GM12872 (cell line): ENCODE data around the gene TSGA10.
A peak's percentile ranks its signal among the peaks of the same experiment; 100 is the strongest.

Experiments used
- CTCF ChIP-seq: IDR thresholded peaks from 3 replicates; pipeline ENCODE4 v1.5.1; 2011; ENCODE audit warnings: low read depth, mild to moderate bottlenecking, low read length, moderate library complexity; ENCODE audit not compliant: insufficient read depth

Gene TSGA10

GRCh38 chr2:99154643-99155536 lies at the start of gene TSGA10, which contains the start of gene LIPT1:
Gene TSGA10 (minus strand): TSS chr2:99154942. CDS start chr2:99109439, 45,503 bp downstream.
Gene LIPT1 (plus strand): TSS chr2:99154967. CDS start chr2:99161958, 6,991 bp downstream.
- peak; percentile 19; the same call in 1 of the 3 replicates for TF ChIP-seq CTCF

- no peak for TF ChIP-seq CTCF
Observed at GRCh38 chr2:99201959-99202678, 47.4 kb upstream of the TSGA10 start.

GRCh38 chr2:99200076-99200800 lies 45.5 kb upstream of the TSGA10 start:
- TF ChIP-seq CTCF = no peak

GRCh38 chr2:99198103-99198841 lies 43.5 kb upstream of the TSGA10 start:
- no peak for TF ChIP-seq CTCF

GRCh38 chr2:99190548-99190947 lies 35.8 kb upstream of the TSGA10 start:
- TF ChIP-seq CTCF = peak; percentile 31; the same call in 1 of the 3 replicates

GRCh38 chr2:99188357-99188756 lies 33.6 kb upstream of the TSGA10 start:
- TF ChIP-seq CTCF = no peak
